ENCODE measurements around the gene RORC.

Gene RORC

GRCh38 chr1:151825751-151826660, 5.6 kb downstream of the RORC start:
- DNase-seq (ENCODE audit: low spot score), result no peak

GRCh38 chr1:151825204-151825603, 6.4 kb downstream of the RORC start:
- DNase-seq (ENCODE audit: low spot score), result no peak

- no peak for DNase-seq (ENCODE audit: low spot score)
Measured at GRCh38 chr1:151823175-151823574, 8.4 kb downstream of the RORC start.

- DNase-seq (ENCODE audit: low spot score), result no peak
Measured at GRCh38 chr1:151822404-151822803, 9.2 kb downstream of the RORC start.

- no peak for DNase-seq (ENCODE audit: low spot score)
Measured at GRCh38 chr1:151820940-151821339, 10.7 kb downstream of the RORC start.

GRCh38 chr1:151819976-151820623, 11.5 kb downstream of the RORC start:
- DNase-seq (ENCODE audit: low spot score), result no peak

GRCh38 chr1:151819227-151819835, 12.3 kb downstream of the RORC start:
- no peak for DNase-seq (ENCODE audit: low spot score)

- no peak for DNase-seq (ENCODE audit: low spot score)
Measured at GRCh38 chr1:151817353-151817730, 14.3 kb downstream of the RORC start.

- no peak for DNase-seq (ENCODE audit: low spot score)
Measured at GRCh38 chr1:151816548-151817352, 14.9 kb downstream of the RORC start.

GRCh38 chr1:151815716-151816327, 15.8 kb downstream of the RORC start:
- DNase-seq (ENCODE audit: low spot score), result no peak

GRCh38 chr1:151814971-151815545, 16.5 kb downstream of the RORC start:
- no peak for DNase-seq (ENCODE audit: low spot score)

GRCh38 chr1:151814426-151814825, 17.2 kb downstream of the RORC start:
- no peak for DNase-seq (ENCODE audit: low spot score)

GRCh38 chr1:151813271-151813977, 18.2 kb downstream of the RORC start:
- DNase-seq (ENCODE audit: low spot score), result no peak

GRCh38 chr1:151811181-151811580, 20.4 kb downstream of the RORC start:
- no peak for DNase-seq (ENCODE audit: low spot score)

GRCh38 chr1:151809985-151810556, 21.5 kb downstream of the RORC start:
- DNase-seq (ENCODE audit: low spot score), result no peak

GRCh38 chr1:151809290-151809984, 22.2 kb downstream of the RORC start:
- no peak for DNase-seq (ENCODE audit: low spot score)

- no peak for DNase-seq (ENCODE audit: low spot score)
Measured at GRCh38 chr1:151807766-151808165, 23.8 kb downstream of the RORC start.

- peak; percentile 25 for DNase-seq (ENCODE audit: low spot score)
Measured at GRCh38 chr1:151807131-151807530, 24.5 kb downstream of the RORC start.

GRCh38 chr1:151806170-151806569, 25.4 kb downstream of the RORC start:
- peak; percentile 16 for DNase-seq (ENCODE audit: low spot score)
